ENCODE data around the gene PKN3.
"Not testable (repeated sequence)": the region's sequence is repeated elsewhere in the genome, so short reads cannot be mapped to it uniquely, and the experiment has no call there.

The PKN3 gene

GRCh38 chr9:128693738-128694137, 8.6 kb upstream of the PKN3 start:
- not testable (repeated sequence) for H3K27me3 ChIP-seq (ENCODE audit: control insufficient read depth, insufficient read depth, low read length); H3K4me1 ChIP-seq (ENCODE audit: control insufficient read depth, insufficient read depth, low read length); DNase-seq (ENCODE audit: low read depth, low spot score); H3K27ac ChIP-seq (ENCODE audit: low read length); H3K9me3 ChIP-seq (ENCODE audit: control insufficient read depth, insufficient read depth, low read length); H3K4me3 ChIP-seq (ENCODE audit: low read length)
- WGBS (ENCODE audit: insufficient coverage, insufficient read length) = 100% methylated on average over 2 of the region's 3 CpGs
- peaks cover 22% of the 10 kb centered on the region for H3K36me3 ChIP-seq (ENCODE audit: control insufficient read depth, insufficient read depth, low read length)

GRCh38 chr9:128694344-128694743, 8.0 kb upstream of the PKN3 start:
- H3K9me3 ChIP-seq (ENCODE audit: control insufficient read depth, insufficient read depth, low read length) = no peaks in the 10 kb centered on the region
- H3K4me1 ChIP-seq (ENCODE audit: control insufficient read depth, insufficient read depth, low read length) = no peaks in the 10 kb centered on the region
- DNase-seq (ENCODE audit: low read depth, low spot score) = no peak
- peaks cover 22% of the 10 kb centered on the region for H3K36me3 ChIP-seq (ENCODE audit: control insufficient read depth, insufficient read depth, low read length)
- H3K27me3 ChIP-seq (ENCODE audit: control insufficient read depth, insufficient read depth, low read length) = no peaks in the 10 kb centered on the region
- no peak overlapping the region for H3K4me3 ChIP-seq (ENCODE audit: low read length)
- WGBS (ENCODE audit: insufficient coverage, insufficient read length) = no CpG with 5 or more reads among the region's 6 CpGs
- H3K27ac ChIP-seq (ENCODE audit: low read length) = no peak overlapping the region

- Histone ChIP-seq H3K36me3 (ENCODE audit: control insufficient read depth, insufficient read depth, low read length) (peaks cover 14% of the 10 kb centered on the region), H3K27me3 (ENCODE audit: control insufficient read depth, insufficient read depth, low read length) (no peaks in the 10 kb centered on the region), H3K4me3 (ENCODE audit: low read length) (no peak overlapping the region), H3K27ac (ENCODE audit: low read length) (no peak overlapping the region), H3K9me3 (ENCODE audit: control insufficient read depth, insufficient read depth, low read length) (no peaks in the 10 kb centered on the region), H3K4me1 (ENCODE audit: control insufficient read depth, insufficient read depth, low read length) (no peaks in the 10 kb centered on the region)
- no peak for DNase-seq (ENCODE audit: low read depth, low spot score)
- no CpG with 5 or more reads among the region's 8 CpGs for WGBS (ENCODE audit: insufficient coverage, insufficient read length)
Observed at GRCh38 chr9:128696923-128697707, 5.2 kb upstream of the PKN3 start.

GRCh38 chr9:128699096-128699795, 3.1 kb upstream of the PKN3 start:
- WGBS (ENCODE audit: insufficient coverage, insufficient read length) = no CpG with 5 or more reads among the region's 30 CpGs
- H3K36me3 ChIP-seq (ENCODE audit: control insufficient read depth, insufficient read depth, low read length); H3K27ac ChIP-seq (ENCODE audit: low read length): not testable (repeated sequence)

GRCh38 chr9:128701227-128701854, 962 bp upstream of the PKN3 start:
- no CpG with 5 or more reads among the region's 10 CpGs for WGBS (ENCODE audit: insufficient coverage, insufficient read length)
- Histone ChIP-seq H3K4me3 (ENCODE audit: low read length) (no peak overlapping the region), H3K9me3 (ENCODE audit: control insufficient read depth, insufficient read depth, low read length) (no peaks in the 10 kb centered on the region), H3K27ac (ENCODE audit: low read length) (no peak overlapping the region), H3K36me3 (ENCODE audit: control insufficient read depth, insufficient read depth, low read length) (peaks cover 2% of the 10 kb centered on the region; the same call in 1 of the 2 replicates), H3K4me1 (ENCODE audit: control insufficient read depth, insufficient read depth, low read length) (peaks cover 2% of the 10 kb centered on the region), H3K27me3 (ENCODE audit: control insufficient read depth, insufficient read depth, low read length) (no peaks in the 10 kb centered on the region)
- DNase-seq (ENCODE audit: low read depth, low spot score) = no peak

More at GRCh38 chr9:128699096-128699795, 3.1 kb upstream of the PKN3 start:
- not testable (repeated sequence) for H3K27me3 ChIP-seq (ENCODE audit: control insufficient read depth, insufficient read depth, low read length); H3K4me3 ChIP-seq (ENCODE audit: low read length); DNase-seq (ENCODE audit: low read depth, low spot score); H3K4me1 ChIP-seq (ENCODE audit: control insufficient read depth, insufficient read depth, low read length); H3K9me3 ChIP-seq (ENCODE audit: control insufficient read depth, insufficient read depth, low read length)

- DNase-seq (ENCODE audit: low read depth, low spot score) = no peak
- Histone ChIP-seq H3K27ac (ENCODE audit: low read length) (no peak overlapping the region), H3K4me1 (ENCODE audit: control insufficient read depth, insufficient read depth, low read length) (peaks cover 2% of the 10 kb centered on the region), H3K36me3 (ENCODE audit: control insufficient read depth, insufficient read depth, low read length) (peaks cover 5% of the 10 kb centered on the region), H3K4me3 (ENCODE audit: low read length) (peak overlapping the region; percentile 46; the same call in 1 of the 2 replicates), H3K27me3 (ENCODE audit: control insufficient read depth, insufficient read depth, low read length) (no peaks in the 10 kb centered on the region), H3K9me3 (ENCODE audit: control insufficient read depth, insufficient read depth, low read length) (no peaks in the 10 kb centered on the region)
- WGBS (ENCODE audit: insufficient coverage, insufficient read length) = no CpG with 5 or more reads among the region's 55 CpGs
Observed at GRCh38 chr9:128702949-128703615, 779 bp downstream of the PKN3 start.

GRCh38 chr9:128703616-128704355, 1.5 kb downstream of the PKN3 start:
- no CpG with 5 or more reads among the region's 31 CpGs for WGBS (ENCODE audit: insufficient coverage, insufficient read length)
- Histone ChIP-seq H3K4me1 (ENCODE audit: control insufficient read depth, insufficient read depth, low read length) (peaks cover 2% of the 10 kb centered on the region), H3K27ac (ENCODE audit: low read length) (no peak overlapping the region), H3K9me3 (ENCODE audit: control insufficient read depth, insufficient read depth, low read length) (no peaks in the 10 kb centered on the region), H3K4me3 (ENCODE audit: low read length) (peak overlapping the region; percentile 46; the same call in 1 of the 2 replicates), H3K36me3 (ENCODE audit: control insufficient read depth, insufficient read depth, low read length) (peaks cover 5% of the 10 kb centered on the region), H3K27me3 (ENCODE audit: control insufficient read depth, insufficient read depth, low read length) (no peaks in the 10 kb centered on the region)
- DNase-seq (ENCODE audit: low read depth, low spot score) = no peak

- Histone ChIP-seq H3K27ac (ENCODE audit: low read length) (no peak overlapping the region), H3K36me3 (ENCODE audit: control insufficient read depth, insufficient read depth, low read length) (peaks cover 5% of the 10 kb centered on the region), H3K4me3 (ENCODE audit: low read length) (no peak overlapping the region), H3K9me3 (ENCODE audit: control insufficient read depth, insufficient read depth, low read length) (no peaks in the 10 kb centered on the region), H3K27me3 (ENCODE audit: control insufficient read depth, insufficient read depth, low read length) (no peaks in the 10 kb centered on the region), H3K4me1 (ENCODE audit: control insufficient read depth, insufficient read depth, low read length) (peaks cover 2% of the 10 kb centered on the region)
- DNase-seq (ENCODE audit: low read depth, low spot score) = no peak
- no CpG with 5 or more reads among the region's 5 CpGs for WGBS (ENCODE audit: insufficient coverage, insufficient read length)
Observed at GRCh38 chr9:128704356-128704670, 2.0 kb downstream of the PKN3 start.

- Histone ChIP-seq H3K9me3 (ENCODE audit: control insufficient read depth, insufficient read depth, low read length) (no peaks in the 10 kb centered on the region), H3K27me3 (ENCODE audit: control insufficient read depth, insufficient read depth, low read length) (no peaks in the 10 kb centered on the region), H3K4me3 (ENCODE audit: low read length) (no peak overlapping the region), H3K27ac (ENCODE audit: low read length) (no peak overlapping the region), H3K36me3 (ENCODE audit: control insufficient read depth, insufficient read depth, low read length) (peaks cover 5% of the 10 kb centered on the region), H3K4me1 (ENCODE audit: control insufficient read depth, insufficient read depth, low read length) (peaks cover 2% of the 10 kb centered on the region)
- DNase-seq (ENCODE audit: low read depth, low spot score) = no peak
- WGBS (ENCODE audit: insufficient coverage, insufficient read length) = no CpG with 5 or more reads among the region's 36 CpGs
Observed at GRCh38 chr9:128705051-128705965, 3.0 kb downstream of the PKN3 start.

Measured in iPS DF 6.9 (cell line).